Lower leg skin (tissue), 3 donors: ENCODE data around the gene HBE1.

ENCODE experiments used
- CTCF ChIP-seq, 3 donors: fragments of 450-650 bp; IDR thresholded peaks; one replicate each; pipeline ENCODE4 v1.5.1; 2016; ENCODE audit warnings: antibody characterized with exemption in 3 of 3, mild to moderate bottlenecking in 3 of 3, moderate library complexity in 2 of 3
- POLR2A ChIP-seq, 2 donors: fragments of 450-650 bp; IDR thresholded peaks; one replicate each; pipeline ENCODE4 v1.6.1; 2016 to 2017; ENCODE audit warnings: antibody characterized with exemption in 2 of 2, mild to moderate bottlenecking in 1 of 2, moderate library complexity in 1 of 2

- no peak for TF ChIP-seq POLR2A (IDR thresholded peaks at IDR 0.05)
- TF ChIP-seq CTCF (IDR thresholded peaks at IDR 0.05), result no peak
Observed at GRCh38 chr11:5242933-5243815, 26.6 kb downstream of the HBE1 start.
